Islet of Langerhans (tissue), 1 donor: Measurements from ENCODE around the gene SPTLC2.
"Not testable (repeated sequence)": the region's sequence is repeated elsewhere in the genome, so short reads cannot be mapped to it uniquely, and the experiment has no call there.

Source experiments
- FAIRE-seq: peaks from one replicate; lab custom pipeline; 2011; peaks lifted over from hg19 to GRCh38; lab: Jason Lieb, UNC

Gene SPTLC2, protein sequence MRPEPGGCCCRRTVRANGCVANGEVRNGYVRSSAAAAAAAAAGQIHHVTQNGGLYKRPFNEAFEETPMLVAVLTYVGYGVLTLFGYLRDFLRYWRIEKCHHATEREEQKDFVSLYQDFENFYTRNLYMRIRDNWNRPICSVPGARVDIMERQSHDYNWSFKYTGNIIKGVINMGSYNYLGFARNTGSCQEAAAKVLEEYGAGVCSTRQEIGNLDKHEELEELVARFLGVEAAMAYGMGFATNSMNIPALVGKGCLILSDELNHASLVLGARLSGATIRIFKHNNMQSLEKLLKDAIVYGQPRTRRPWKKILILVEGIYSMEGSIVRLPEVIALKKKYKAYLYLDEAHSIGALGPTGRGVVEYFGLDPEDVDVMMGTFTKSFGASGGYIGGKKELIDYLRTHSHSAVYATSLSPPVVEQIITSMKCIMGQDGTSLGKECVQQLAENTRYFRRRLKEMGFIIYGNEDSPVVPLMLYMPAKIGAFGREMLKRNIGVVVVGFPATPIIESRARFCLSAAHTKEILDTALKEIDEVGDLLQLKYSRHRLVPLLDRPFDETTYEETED

DNA sequence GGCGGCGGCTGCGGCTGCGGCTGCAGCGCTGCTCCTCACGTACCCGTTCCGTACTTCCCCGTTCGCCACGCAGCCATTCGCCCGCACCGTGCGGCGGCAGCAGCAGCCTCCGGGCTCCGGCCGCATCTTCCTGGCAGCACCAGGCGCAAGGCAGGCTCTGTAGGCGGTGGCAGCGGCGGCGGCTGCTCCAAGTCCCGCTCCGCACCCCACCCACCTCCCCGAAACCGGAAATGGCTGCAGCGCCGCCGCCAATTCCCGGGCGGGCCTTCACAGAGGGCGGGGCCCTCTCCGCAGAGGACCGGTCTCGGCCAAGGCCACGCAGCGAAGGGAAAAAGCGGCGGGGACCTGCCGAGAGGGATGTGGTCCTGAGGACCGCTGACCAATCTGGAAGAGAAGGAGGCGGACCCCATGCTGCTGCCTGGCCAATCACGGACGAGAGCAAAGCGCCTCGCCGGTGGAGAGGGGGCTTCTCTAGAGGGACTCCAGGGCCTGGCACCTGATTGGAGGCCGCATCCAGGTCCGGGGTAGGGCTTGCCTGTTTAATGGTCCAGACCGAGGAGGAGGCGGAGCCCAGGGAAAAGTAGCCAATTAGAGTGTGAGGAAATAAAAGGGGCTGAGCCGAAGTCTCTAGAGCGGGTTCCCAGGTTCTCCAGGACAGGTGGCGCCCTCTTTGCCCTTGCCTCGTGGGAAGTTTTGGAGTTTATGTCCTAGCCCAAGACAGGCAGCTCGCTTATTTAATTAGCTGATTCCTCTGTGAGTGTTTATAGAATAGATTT, at the start of gene SPTLC2:
TSS of gene SPTLC2 (minus strand) at position 184 of the 776 bp plus-strand sequence. CDS start at position 126, 58 bp downstream.
- peak; percentile 79 for FAIRE-seq

GRCh38 chr14:77663293-77663692, 46.9 kb upstream of the SPTLC2 start:
- FAIRE-seq = no peak

DNA sequence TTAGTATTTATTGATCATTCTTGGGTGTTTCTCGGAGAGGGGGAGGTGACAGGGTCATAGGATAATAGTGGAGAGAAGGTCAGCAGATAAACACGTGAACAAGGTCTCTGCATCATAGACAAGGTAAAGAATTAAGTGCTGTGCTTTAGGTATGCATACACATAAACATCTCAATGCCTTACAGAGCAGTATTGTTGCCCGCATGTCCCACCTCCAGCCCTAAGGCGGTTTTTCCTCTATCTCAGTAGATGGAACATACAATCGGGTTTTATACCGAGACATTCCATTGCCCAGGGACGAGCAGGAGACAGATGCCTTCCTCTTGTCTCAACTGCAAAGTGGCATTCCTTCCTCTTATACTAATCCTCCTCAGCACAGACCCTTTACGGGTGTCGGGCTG, 45.1 kb upstream of the SPTLC2 start:
- FAIRE-seq = not testable (repeated sequence)

DNA sequence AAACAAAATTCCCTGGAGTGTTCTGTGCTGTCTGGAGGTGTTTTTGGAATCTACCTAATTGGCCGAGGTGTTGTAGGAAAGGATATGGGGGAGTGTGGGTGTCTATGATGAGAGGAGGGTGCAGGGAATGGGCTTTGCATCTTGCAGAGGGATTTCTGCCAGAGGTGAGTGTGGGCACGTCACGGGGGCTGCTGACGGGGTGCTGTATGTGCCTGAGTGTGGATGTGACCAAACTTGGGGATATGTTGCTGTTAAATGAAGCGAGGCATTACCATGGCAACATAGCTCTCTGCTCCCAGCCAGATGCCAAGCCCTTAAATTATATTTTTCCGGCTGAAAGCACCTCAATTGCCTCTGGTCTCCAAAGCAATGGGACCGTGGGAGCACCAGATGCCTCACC, 44.3 kb upstream of the SPTLC2 start:
- no peak for FAIRE-seq

DNA sequence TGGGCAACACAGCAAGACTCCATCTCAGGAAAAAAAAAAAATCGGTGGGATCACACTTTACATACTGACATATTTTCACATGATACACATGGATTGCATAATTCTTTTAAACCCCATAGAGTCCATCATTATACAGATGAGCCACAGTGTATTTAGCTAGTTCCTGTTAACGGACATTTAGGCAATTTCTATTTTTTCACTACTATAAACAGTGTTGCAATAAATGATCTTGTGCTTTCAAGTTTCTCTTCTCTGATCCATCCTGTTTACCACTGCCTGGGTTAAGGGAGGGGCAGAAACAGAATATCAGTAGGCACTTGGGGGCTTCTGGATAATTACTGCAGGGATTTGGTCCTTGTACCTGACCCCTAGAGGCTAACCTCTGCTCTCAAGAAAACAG, 43.4 kb upstream of the SPTLC2 start:
- FAIRE-seq = no peak

GRCh38 chr14:77657280-77657679, 40.8 kb upstream of the SPTLC2 start:
- FAIRE-seq = no peak

DNA sequence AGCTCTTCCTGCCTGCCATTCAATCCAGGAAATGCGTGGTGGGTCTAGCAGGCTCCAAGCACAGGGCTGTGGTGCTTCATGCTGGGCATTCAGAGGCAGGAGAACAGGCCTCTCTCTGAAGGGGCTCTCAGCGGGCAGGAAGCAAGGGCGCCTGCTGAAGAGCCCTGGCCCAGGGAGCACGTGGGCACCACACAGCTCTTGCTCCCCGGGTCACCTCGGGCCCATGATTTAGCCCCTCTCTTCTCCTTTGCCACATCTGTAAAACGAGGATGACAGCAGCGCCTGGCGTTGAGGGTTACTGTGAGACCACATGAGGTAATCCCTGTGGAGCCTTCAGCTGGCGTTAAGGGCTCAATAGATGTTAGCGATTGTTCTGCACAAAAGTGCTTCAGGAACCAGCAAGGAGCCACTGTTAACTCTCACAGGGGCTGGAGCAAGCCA, 37.6 kb upstream of the SPTLC2 start:
- no peak for FAIRE-seq

GRCh38 chr14:77649326-77649725, 32.9 kb upstream of the SPTLC2 start:
- FAIRE-seq = no peak

- no peak for FAIRE-seq
Measured at GRCh38 chr14:77648520-77649200, 32.2 kb upstream of the SPTLC2 start.

DNA sequence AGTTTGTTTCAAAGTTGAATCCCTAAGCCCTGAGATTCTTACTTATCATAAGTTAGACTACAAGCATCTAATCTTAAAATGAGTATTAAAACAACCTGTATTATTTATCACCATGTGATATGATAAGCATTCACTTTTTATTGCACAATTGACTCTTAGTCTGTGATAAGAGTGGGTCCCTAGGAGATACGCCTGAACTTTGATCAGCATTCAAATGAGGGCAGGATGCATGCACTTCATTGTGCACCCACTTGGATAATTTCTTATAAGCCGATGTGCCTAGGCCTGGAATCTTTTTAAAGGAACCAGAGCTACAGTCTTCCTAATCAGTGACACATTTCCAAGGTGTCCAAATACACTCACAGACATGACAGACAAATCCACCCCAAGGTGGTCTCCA, 31.4 kb upstream of the SPTLC2 start:
- no peak for FAIRE-seq

DNA sequence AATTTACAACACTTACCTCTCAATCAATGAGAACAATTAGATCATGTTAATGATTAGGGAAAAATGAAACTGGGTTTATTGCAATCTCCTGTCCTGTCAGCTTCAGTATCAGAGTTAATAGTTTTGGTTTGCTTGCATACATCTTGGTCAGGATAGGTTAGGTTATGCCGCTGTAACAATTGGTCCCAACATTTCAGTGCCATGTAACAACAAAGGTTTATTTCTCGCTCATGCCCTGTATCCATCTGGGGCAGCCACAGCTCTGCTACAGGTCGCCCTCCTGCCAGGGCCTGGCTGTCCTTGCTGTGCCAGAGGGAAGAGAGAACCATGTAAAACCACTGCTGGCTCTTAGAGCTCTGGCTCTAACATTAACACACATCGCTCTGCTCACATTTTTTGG, 30.5 kb upstream of the SPTLC2 start:
- no peak for FAIRE-seq

GRCh38 chr14:77645520-77646230, 29.2 kb upstream of the SPTLC2 start:
- FAIRE-seq = no peak

GRCh38 chr14:77642407-77642806, 26.0 kb upstream of the SPTLC2 start:
- FAIRE-seq = no peak

DNA sequence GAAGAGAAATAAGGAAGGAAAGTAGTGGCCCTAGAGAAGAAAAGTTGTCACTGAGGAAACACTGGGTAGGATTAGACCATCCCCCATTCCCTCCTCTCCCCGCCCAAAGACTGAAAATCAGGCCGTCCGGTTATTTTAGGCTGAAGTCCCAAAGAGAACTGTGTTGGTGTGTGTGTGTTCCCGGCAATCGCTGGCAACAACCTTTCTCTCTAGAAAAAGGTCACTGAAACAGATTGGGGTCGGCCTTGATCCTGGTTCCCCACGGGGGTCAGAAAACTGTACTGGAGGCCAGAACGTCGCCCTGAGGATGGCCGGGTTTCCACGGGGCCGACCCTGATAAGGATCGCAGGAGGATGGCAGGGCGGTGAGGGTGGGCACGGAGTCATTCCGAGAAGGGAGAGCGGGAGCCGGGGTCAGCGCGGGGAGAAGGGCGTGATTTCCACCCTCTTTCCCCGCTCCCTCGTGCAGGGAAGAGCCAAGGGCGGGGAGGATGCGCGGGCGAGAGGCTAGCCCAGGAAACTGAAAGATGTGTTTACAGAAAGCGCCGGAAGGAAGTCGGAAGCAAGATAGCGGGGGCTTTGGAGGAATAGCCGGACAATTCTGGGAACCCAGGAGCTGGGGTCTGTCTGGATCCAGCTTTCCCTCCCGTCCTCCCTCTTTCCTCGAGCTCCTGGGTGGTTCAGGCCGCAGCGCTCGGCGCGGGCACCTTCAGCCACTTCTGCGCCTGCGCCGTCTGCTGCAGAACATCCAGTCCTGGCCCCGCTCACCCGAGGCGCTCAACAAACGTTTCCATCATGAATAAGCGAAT, 25.3 kb upstream of the SPTLC2 start:
- FAIRE-seq = no peak

- FAIRE-seq = no peak
Measured at GRCh38 chr14:77640756-77641533, 24.5 kb upstream of the SPTLC2 start.

DNA sequence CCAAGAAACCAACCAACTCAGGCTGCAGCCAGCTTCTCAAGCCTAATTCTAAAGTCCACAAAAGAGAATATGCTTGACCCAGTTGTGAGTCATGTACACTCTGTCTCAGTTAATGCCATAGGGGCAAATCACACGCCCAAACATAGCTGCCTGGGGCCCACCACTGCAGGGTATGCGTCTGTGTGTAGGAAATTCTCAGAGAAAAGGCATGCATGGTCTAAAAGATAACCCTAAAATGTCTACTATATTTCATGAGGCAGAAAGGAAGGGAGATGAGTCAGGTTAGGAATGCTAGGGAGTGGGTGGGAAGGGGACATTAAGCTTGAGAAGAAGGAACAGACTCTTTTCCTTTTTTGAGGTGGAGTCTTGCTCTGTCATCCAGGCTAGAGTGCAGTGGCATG, 22.3 kb upstream of the SPTLC2 start:
- no peak for FAIRE-seq

- FAIRE-seq = not testable (repeated sequence)
Measured at GRCh38 chr14:77635869-77636268, 19.4 kb upstream of the SPTLC2 start.

DNA sequence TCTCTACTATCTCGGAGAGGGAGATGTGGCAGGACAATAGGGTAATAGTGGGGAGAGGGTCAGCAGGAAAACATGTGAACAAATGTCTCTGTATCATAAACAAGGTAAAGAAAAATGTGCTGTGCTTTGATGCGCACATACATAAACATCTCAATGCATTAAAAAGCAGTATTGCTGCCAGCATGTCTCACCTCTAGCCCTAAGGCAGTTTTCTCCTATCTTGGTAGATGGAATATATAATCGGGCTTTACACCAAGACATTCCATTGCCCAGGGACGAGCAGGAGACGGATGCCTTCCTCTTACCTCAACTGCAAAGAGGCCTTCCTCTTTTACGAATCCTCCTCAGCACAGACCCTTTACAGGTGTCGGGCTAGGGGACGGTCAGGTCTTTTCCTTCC, 19.0 kb upstream of the SPTLC2 start:
- not testable (repeated sequence) for FAIRE-seq

DNA sequence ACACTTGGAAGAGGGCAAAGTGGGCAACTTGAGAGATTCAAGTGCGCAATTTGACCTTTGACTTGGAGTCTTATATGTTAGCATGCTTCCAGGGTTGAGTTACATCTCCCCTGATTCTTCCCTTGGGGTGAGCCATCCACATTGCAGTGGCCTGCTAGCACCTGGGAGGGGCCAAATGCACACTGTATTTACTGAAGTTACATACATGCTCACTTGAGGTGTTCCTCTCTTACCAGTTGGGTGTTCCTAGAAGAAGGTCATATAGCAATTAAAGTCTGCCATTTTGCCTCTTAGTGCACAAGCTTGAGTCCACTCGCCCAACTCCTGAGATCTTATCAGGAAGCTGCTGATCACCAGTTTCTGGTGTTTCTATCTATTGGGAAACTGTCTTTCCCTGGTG, 13.7 kb upstream of the SPTLC2 start:
- no peak for FAIRE-seq

DNA sequence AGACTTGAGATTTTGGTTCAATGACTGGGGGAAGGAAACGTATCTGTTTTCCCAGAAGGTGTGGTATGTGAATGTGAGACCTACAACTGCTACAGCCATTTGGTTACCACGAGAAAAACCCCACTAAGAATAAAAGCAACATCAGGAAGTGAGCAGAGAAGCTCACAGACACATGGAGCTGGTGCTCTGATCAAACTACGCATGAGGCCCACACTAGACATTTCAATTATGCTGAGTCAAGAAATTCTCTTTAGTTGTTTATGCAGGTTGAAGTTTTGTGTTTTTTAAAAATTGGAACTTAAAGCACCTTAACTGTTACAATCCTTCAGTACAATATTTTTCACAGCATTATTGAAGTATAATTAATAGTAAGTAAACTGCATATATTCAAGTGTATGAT, 8.9 kb upstream of the SPTLC2 start:
- FAIRE-seq = no peak
